GM23248 (cell line): ENCODE measurements around the gene ZNF48. TPM values are rescaled to one million over a fixed set of nuclear protein-coding genes. Genes with fewer than 3 reads are reported as not detected.
A peak's percentile ranks its signal among the peaks of the same experiment; 100 is the strongest.

Source experiments
- DNase-seq: peaks from one replicate; pipeline ENCODE4 v3.0.0-alpha.2; 2015
- H2AFZ ChIP-seq: fragments of 200-600 bp; sonication (generic); 2 replicates; pipeline ENCODE4 v1.6.1; 2016; ENCODE audit warnings: antibody characterized with exemption
- H3F3A ChIP-seq: fragments of 200-600 bp; sonication (generic); 2 replicates; pipeline ENCODE4 v1.6.1; 2016; ENCODE audit warnings: mild to moderate bottlenecking, antibody characterized with exemption, mixed run types; ENCODE audit not compliant: insufficient read depth
- H3K27ac ChIP-seq: fragments of 200-600 bp; sonication (generic); 2 replicates; pipeline ENCODE4 v1.5.1; 2016; ENCODE audit warnings: mild to moderate bottlenecking
- H3K27me3 ChIP-seq: fragments of 200-600 bp; sonication (generic); replicated peaks from 2 replicates; pipeline ENCODE4 v1.6.1; 2016; ENCODE audit warnings: mild to moderate bottlenecking; ENCODE audit not compliant: insufficient read depth
- H3K36me3 ChIP-seq: fragments of 200-600 bp; sonication (generic); 2 replicates; pipeline ENCODE4 v1.6.1; 2016; ENCODE audit warnings: low read depth, mild to moderate bottlenecking
- H3K4me1 ChIP-seq: fragments of 200-600 bp; sonication (generic); 2 replicates; pipeline ENCODE4 v1.6.1; 2016; ENCODE audit warnings: mild to moderate bottlenecking; ENCODE audit not compliant: insufficient read depth
- H3K4me2 ChIP-seq: fragments of 200-600 bp; sonication (generic); one replicate; pipeline ENCODE4 v1.6.1; 2016; ENCODE audit warnings: mild to moderate bottlenecking; ENCODE audit not compliant: unreplicated experiment
- H3K4me3 ChIP-seq: fragments of 200-600 bp; sonication (generic); 2 replicates; pipeline ENCODE4 v1.5.1; 2016; ENCODE audit warnings: mild to moderate bottlenecking
- H3K79me2 ChIP-seq: fragments of 200-600 bp; sonication (generic); 2 replicates; pipeline ENCODE4 v1.6.1; 2016; ENCODE audit warnings: mild to moderate bottlenecking; ENCODE audit not compliant: insufficient read depth
- H3K9ac ChIP-seq: fragments of 200-600 bp; sonication (generic); 2 replicates; pipeline ENCODE4 v1.6.1; 2016; ENCODE audit warnings: mild to moderate bottlenecking
- H3K9me2 ChIP-seq: fragments of 200-600 bp; sonication (generic); 2 replicates; pipeline ENCODE4 v1.6.1; 2016; ENCODE audit warnings: mixed run types, mild to moderate bottlenecking, moderate library complexity; ENCODE audit not compliant: insufficient read depth
- H3K9me3 ChIP-seq: fragments of 200-600 bp; sonication (generic); one replicate; pipeline ENCODE4 v1.6.1; 2017; ENCODE audit warnings: low read depth
- H4K20me1 ChIP-seq: fragments of 200-600 bp; sonication (generic); 2 replicates; pipeline ENCODE4 v1.6.0; 2016; ENCODE audit not compliant: insufficient read depth
- EZH2 ChIP-seq: fragments of 200-600 bp; sonication (generic); IDR thresholded peaks from 2 replicates; pipeline ENCODE4 v1.6.1; 2018; ENCODE audit warnings: antibody characterized with exemption, mild to moderate bottlenecking; ENCODE audit not compliant: insufficient read depth, poor library complexity, severe bottlenecking
- EZH2phosphoT487 ChIP-seq: fragments of 200-600 bp; sonication (generic); IDR thresholded peaks from 2 replicates; pipeline ENCODE4 v1.6.1; 2018; ENCODE audit warnings: antibody characterized with exemption, moderate library complexity, mild to moderate bottlenecking, low read depth; ENCODE audit not compliant: insufficient read depth
- WGBS, 2 experiments: methylation state at CpG; one replicate each; pipeline ENCODE4 v1.1.6; 2015 to 2017; ENCODE audit warnings: low lambda C conversion rate in 2 of 2, low coverage in 1 of 2; ENCODE audit errors: missing lambda C conversion rate in 2 of 2; 5-methylcytosine and 5-hydroxymethylcytosine counted together
- in situ Hi-C: fragments of 300-500 bp; cut with MboI; formaldehyde crosslinking; loops from 2 replicates; pipeline ENCODE4 v1.15.0; 2020
- polyA plus RNA-seq: library from polyadenylated mRNA; unstranded; fragments of >200 nt; fragmentation: Nextera tagmentation; extraction: Ambion mirVana; gene quantifications from 2 replicates; pipeline ENCODE4 v1.2.1, GENCODE V29; 2016
- total RNA-seq: library from RNA; depleted of rRNA; stranded (reverse); fragments of >200 nt; shearing (Covaris generic); gene quantifications from 2 replicates; pipeline ENCODE4 v1.2.3, GENCODE V29; 2014

ZNF48 gene
- total and polyA plus RNA-seq, 2 experiments from 2014 or later, result 0.81 to 16.2 TPM

- Histone ChIP-seq H3K27ac (peak overlapping the region; percentile 2; the same call in 1 of the 2 replicates), H3K4me2 (peak overlapping the region; percentile 65), H2AFZ (peak overlapping the region; percentile 60), H3K4me3 (peak overlapping the region; percentile 69), H3K9me2 (no peaks in the 10 kb centered on the region), H3K9ac (peak overlapping the region; percentile 58), H4K20me1 (no peaks in the 10 kb centered on the region), H3K4me1 (no peaks in the 10 kb centered on the region), H3K79me2 (peaks cover 22% of the 10 kb centered on the region), H3K9me3 (no peaks in the 10 kb centered on the region), H3F3A (peaks cover 24% of the 10 kb centered on the region), H3K27me3 (no peaks in the 10 kb centered on the region), H3K36me3 (peaks cover 5% of the 10 kb centered on the region; the same call in 1 of the 2 replicates)
- in situ Hi-C loops, result loop anchor here (25.0 kb wide), 1 partner anchor 305 kb away; the partner anchor contains the start of genes GDPD3 and MAPK3
- WGBS, 2 experiments, result 58 to 62% methylated on average over 18 of the region's 18 CpGs
- DNase-seq, result peak; percentile 28
- no peak for TF ChIP-seq EZH2
- no peak for TF ChIP-seq EZH2phosphoT487
Measured at GRCh38 chr16:30416624-30417528, 21.7 kb downstream of the ZNF48 start.

GRCh38 chr16:30417529-30418349, 22.5 kb downstream of the ZNF48 start:
- peaks cover 24% of the 10 kb centered on the region for H3F3A ChIP-seq
- in situ Hi-C loops, result loop anchor here (25.0 kb wide), 1 partner anchor 305 kb away; the partner anchor contains the start of genes GDPD3 and MAPK3
- no peak for TF ChIP-seq EZH2
- no peak for TF ChIP-seq EZH2phosphoT487
- H4K20me1 ChIP-seq, result no peaks in the 10 kb centered on the region
- H3K9me3 ChIP-seq, result no peaks in the 10 kb centered on the region
- H3K4me3 ChIP-seq, result peak overlapping the region; percentile 69
- peak overlapping the region; percentile 58 for H3K9ac ChIP-seq
- no peaks in the 10 kb centered on the region for H3K27me3 ChIP-seq
- H3K27ac ChIP-seq, result 0 out of 2 replicates have a peak overlapping the region, but pooled peaks have one; percentile 2
- 0 out of 2 replicates have a peak, but pooled peaks cover 15% of the 10 kb centered on the region for H3K79me2 ChIP-seq
- peaks cover 5% of the 10 kb centered on the region; the same call in 1 of the 2 replicates for H3K36me3 ChIP-seq
- 1 to 3% methylated on average over 85 to 117 of the region's 140 CpGs for WGBS, 2 experiments
- H3K4me2 ChIP-seq, result peak overlapping the region; percentile 65
- H2AFZ ChIP-seq, result peak overlapping the region; percentile 60
- no peaks in the 10 kb centered on the region for H3K4me1 ChIP-seq
- H3K9me2 ChIP-seq, result no peaks in the 10 kb centered on the region
- peak; percentile 94 for DNase-seq

GRCh38 chr16:30418350-30419181, 23.3 kb downstream of the ZNF48 start:
- Histone ChIP-seq H3K9me2 (no peaks in the 10 kb centered on the region), H3K79me2 (0 out of 2 replicates have a peak, but pooled peaks cover 9% of the 10 kb centered on the region), H3K9me3 (no peaks in the 10 kb centered on the region), H3K4me1 (no peaks in the 10 kb centered on the region), H3K27me3 (no peaks in the 10 kb centered on the region), H3K27ac (no peak overlapping the region), H3K9ac (peak overlapping the region; percentile 58; the same call in 1 of the 2 replicates), H3K36me3 (no peaks in the 10 kb centered on the region), H3K4me2 (no peak overlapping the region), H3F3A (peaks cover 24% of the 10 kb centered on the region), H2AFZ (peak overlapping the region; percentile 60), H4K20me1 (no peaks in the 10 kb centered on the region), H3K4me3 (peak overlapping the region; percentile 69)
- no peak for TF ChIP-seq EZH2
- no peak for TF ChIP-seq EZH2phosphoT487
- in situ Hi-C loops, result loop anchor here (25.0 kb wide), 1 partner anchor 306 kb away; the partner anchor contains the start of genes GDPD3 and MAPK3
- no peak for DNase-seq
- WGBS, 2 experiments, result 75 to 78% methylated on average over 28 to 30 of the region's 31 CpGs
